HG02943 (cell line): ENCODE results near the gene PDZD7.

Source experiments
- ATAC-seq: cut with Tn5 transposase; IDR thresholded peaks from one replicate; pipeline ENCODE4 v1.9.1; 2021; ENCODE audit warnings: mild to moderate bottlenecking, low read depth, moderate library complexity; ENCODE audit not compliant: unreplicated experiment

The PDZD7 gene

GRCh38 chr10:101020427-101021075, 10.4 kb downstream of the PDZD7 start:
- ATAC-seq: no peak

- no peak for ATAC-seq
Observed at GRCh38 chr10:101019440-101019703, 11.6 kb downstream of the PDZD7 start.

- ATAC-seq: no peak
Observed at GRCh38 chr10:101018600-101019439, 12.1 kb downstream of the PDZD7 start.

GRCh38 chr10:101018118-101018599, 12.8 kb downstream of the PDZD7 start:
- ATAC-seq: no peak

- no peak for ATAC-seq
Observed at GRCh38 chr10:101016814-101017213, 14.1 kb downstream of the PDZD7 start.

- no peak for ATAC-seq
Observed at GRCh38 chr10:101015582-101015973, 15.4 kb downstream of the PDZD7 start.

- ATAC-seq: no peak
Observed at GRCh38 chr10:101014966-101015581, 15.9 kb downstream of the PDZD7 start.

GRCh38 chr10:101014230-101014884, 16.6 kb downstream of the PDZD7 start:
- ATAC-seq: no peak

GRCh38 chr10:101013365-101013825, 17.5 kb downstream of the PDZD7 start:
- no peak for ATAC-seq

GRCh38 chr10:101012525-101013364, 18.2 kb downstream of the PDZD7 start:
- ATAC-seq: peak; percentile 80

GRCh38 chr10:101011517-101012423, 19.2 kb downstream of the PDZD7 start:
- no peak for ATAC-seq

- ATAC-seq: no peak
Observed at GRCh38 chr10:101010329-101010728, 20.6 kb downstream of the PDZD7 start.

GRCh38 chr10:101008823-101009423, 22.0 kb downstream of the PDZD7 start:
- ATAC-seq: no peak

GRCh38 chr10:101007915-101008822, 22.8 kb downstream of the PDZD7 start:
- no peak for ATAC-seq

- ATAC-seq: no peak
Observed at GRCh38 chr10:101007099-101007711, 23.7 kb downstream of the PDZD7 start.

GRCh38 chr10:101006593-101007098, 24.3 kb downstream of the PDZD7 start:
- ATAC-seq: no peak
